Thoracic aorta (tissue), 2 donors: ENCODE results near the gene PAOX. TPM values are rescaled to one million over a fixed set of nuclear protein-coding genes. Genes with fewer than 3 reads are reported as not detected.
"Not testable (repeated sequence)": the region's sequence is repeated elsewhere in the genome, so short reads cannot be mapped to it uniquely, and the experiment has no call there.

Experiments
- ATAC-seq: fragments of 150-250 bp; one replicate; pipeline ENCODE4 v1.8.0; 2017; ENCODE audit warnings: low read depth; ENCODE audit not compliant: insufficient number of reproducible peaks, low FRiP score
- DNase-seq: peaks from one replicate; pipeline ENCODE4 v3.0.0-alpha.2; 2020; ENCODE audit warnings: low spot score
- H3K27ac ChIP-seq, 2 donors: fragments of 200-600 bp; sonication (generic); 1 replicate in 1 of 2; 2 replicates in 1 of 2; pipeline ENCODE4 v1.5.1; 2016; ENCODE audit warnings: mild to moderate bottlenecking in 2 of 2, moderate library complexity in 2 of 2
- H3K27me3 ChIP-seq: fragments of 200-600 bp; sonication (generic); replicated peaks from 2 replicates; pipeline ENCODE4 v1.6.0; 2016; ENCODE audit warnings: mild to moderate bottlenecking; ENCODE audit not compliant: insufficient read depth
- H3K36me3 ChIP-seq: fragments of 200-600 bp; sonication (generic); one replicate; pipeline ENCODE4 v1.5.1; 2016
- H3K4me1 ChIP-seq, 2 donors: fragments of 200-600 bp; sonication (generic); 1 replicate in 1 of 2; 2 replicates in 1 of 2; pipeline versions ENCODE4 v1.5.1 to v1.6.0; 2016; ENCODE audit warnings: low read depth in 2 of 2, mild to moderate bottlenecking in 1 of 2; ENCODE audit not compliant: control insufficient read depth in 1 of 2
- H3K4me3 ChIP-seq: fragments of 200-600 bp; sonication (generic); 2 replicates; pipeline ENCODE4 v1.5.1; 2016; ENCODE audit warnings: mild to moderate bottlenecking
- H3K9me3 ChIP-seq: fragments of 200-600 bp; sonication (generic); 2 replicates; pipeline ENCODE4 v1.5.1; 2016
- total RNA-seq, 2 donors: library from RNA; depleted of rRNA; stranded (reverse); fragments of >200 nt; gene quantifications; one replicate each; pipeline versions ENCODE4 v1.1.0 to v1.2.3, GENCODE V29; 2016
- TF ChIP-seq, protein P1 (sequence below): fragments of 200-600 bp; sonication (generic); IDR thresholded peaks from one replicate; pipeline ENCODE4 v1.5.1; 2019; ENCODE audit warnings: antibody characterized with exemption

Gene PAOX
- total RNA-seq, 2 donors from 2014 or later = 7.0 to 9.1 TPM

DNA sequence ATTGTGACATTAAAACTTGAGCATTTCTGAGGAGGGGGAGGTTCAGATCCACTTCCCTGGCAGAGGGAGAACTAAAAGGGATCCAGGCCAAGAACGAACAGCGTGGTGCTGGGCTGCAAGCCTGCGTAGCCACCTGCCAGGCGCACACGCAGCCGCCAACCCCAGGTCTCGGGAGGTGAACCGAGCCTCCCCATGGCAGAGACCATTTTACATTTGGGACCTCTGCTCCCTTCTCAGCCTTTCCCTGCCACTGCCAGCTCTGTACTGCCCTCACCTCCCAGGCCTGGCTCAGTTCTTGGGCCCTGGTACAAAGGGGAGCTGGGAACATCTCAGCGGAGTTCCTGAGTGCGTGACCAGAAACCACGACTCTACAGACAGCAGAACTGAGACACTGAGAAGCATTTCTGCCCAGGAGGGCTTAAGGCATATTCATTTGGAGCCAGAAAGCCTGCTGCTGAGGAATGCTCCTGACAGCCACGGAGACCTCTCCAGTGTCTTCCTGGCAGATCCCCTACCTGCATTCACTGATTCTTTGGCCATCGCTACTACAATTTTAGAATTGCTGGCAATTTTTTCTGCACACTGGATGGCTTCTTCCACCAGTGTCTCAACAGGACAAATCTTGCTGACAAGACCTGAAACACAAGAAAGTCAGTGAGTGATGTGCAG lies 13.5 kb upstream of the PAOX start:
- Histone ChIP-seq H3K27ac (no peak overlapping the region), H3K4me3 (no peak overlapping the region), H3K36me3 (peaks cover 52% of the 10 kb centered on the region), H3K9me3 (no peaks in the 10 kb centered on the region), H3K27me3 (no peaks in the 10 kb centered on the region), H3K4me1 (no peaks in the 10 kb centered on the region)
- ATAC-seq = no peak
- DNase-seq = no peak
- TF ChIP-seq, protein P1, sequence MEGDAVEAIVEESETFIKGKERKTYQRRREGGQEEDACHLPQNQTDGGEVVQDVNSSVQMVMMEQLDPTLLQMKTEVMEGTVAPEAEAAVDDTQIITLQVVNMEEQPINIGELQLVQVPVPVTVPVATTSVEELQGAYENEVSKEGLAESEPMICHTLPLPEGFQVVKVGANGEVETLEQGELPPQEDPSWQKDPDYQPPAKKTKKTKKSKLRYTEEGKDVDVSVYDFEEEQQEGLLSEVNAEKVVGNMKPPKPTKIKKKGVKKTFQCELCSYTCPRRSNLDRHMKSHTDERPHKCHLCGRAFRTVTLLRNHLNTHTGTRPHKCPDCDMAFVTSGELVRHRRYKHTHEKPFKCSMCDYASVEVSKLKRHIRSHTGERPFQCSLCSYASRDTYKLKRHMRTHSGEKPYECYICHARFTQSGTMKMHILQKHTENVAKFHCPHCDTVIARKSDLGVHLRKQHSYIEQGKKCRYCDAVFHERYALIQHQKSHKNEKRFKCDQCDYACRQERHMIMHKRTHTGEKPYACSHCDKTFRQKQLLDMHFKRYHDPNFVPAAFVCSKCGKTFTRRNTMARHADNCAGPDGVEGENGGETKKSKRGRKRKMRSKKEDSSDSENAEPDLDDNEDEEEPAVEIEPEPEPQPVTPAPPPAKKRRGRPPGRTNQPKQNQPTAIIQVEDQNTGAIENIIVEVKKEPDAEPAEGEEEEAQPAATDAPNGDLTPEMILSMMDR = no peak

DNA sequence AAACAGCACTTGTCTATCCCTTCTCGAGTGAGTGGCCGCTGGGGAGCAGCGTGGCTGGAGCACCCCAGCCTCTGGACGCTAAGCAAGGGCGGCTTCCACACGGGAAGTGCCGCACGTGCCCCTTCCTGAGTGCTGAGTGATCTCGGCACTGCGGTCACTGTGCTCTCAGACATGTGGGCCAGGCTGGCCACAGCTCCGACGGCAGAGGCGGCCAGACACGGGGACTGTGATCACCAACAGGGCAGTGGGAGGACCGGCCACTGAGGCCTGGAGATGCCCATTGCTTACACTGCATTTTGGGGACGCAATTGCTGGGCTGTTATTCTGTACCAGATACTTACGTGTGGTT lies 13.0 kb upstream of the PAOX start:
- Histone ChIP-seq H3K27me3 (no peaks in the 10 kb centered on the region), H3K4me3 (no peak overlapping the region), H3K36me3 (peaks cover 53% of the 10 kb centered on the region), H3K27ac (no peak overlapping the region), H3K4me1 (no peaks in the 10 kb centered on the region), H3K9me3 (no peaks in the 10 kb centered on the region)
- TF ChIP-seq, protein P1 = no peak
- ATAC-seq (no peak), DNase-seq (no peak)

DNA sequence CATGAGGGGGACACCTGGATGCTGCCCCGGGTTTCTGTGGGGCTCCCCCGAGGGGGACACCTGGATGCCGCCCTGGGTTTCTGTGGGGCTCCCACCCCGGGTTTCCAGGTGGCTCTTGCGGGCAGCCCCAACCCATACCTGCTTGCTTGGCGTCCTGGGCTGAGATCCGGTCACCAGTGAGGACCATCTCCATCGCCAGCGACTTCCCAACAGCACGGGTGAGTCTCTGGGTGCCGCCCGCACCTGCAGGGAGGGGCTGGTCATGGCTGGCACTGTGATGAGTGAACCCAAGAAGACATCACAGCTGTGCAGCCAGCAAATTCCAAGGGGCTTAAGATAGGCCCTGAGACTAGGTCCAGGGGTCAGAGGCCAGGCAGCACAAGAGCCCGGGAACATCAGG lies 12.3 kb upstream of the PAOX start:
- Histone ChIP-seq H3K4me3 (no peak overlapping the region), H3K36me3 (peaks cover 53% of the 10 kb centered on the region)
- no peak for ATAC-seq

DNA sequence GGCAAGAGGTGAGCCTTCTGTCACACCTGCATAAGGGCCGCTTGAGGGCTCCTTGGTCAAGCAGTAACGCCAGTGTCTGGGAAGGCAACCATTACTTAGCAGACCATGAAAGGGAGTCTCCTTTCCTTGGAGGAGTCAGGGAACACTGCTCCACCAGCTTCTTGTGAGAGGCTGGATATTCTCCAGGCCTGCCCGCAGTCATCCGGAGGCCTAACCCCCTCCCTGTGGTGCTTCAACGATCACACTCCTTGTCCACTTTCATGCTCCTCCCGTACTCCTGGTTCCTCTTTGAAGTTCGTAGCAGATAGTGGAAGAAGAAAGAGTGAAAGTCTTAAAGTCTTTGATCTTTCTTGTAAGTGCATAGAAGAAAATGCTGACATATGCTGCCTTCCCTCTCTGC lies 11.6 kb upstream of the PAOX start:
- DNase-seq, H3K4me3 ChIP-seq, H3K9me3 ChIP-seq, H3K27me3 ChIP-seq, ATAC-seq, H3K27ac ChIP-seq, H3K4me1 ChIP-seq: not testable (repeated sequence)
- H3K36me3 ChIP-seq = peaks cover 52% of the 10 kb centered on the region

More for the DNA sequence above, 12.3 kb upstream of the PAOX start:
- TF ChIP-seq, protein P1 = no peak
- Histone ChIP-seq H3K4me1 (no peaks in the 10 kb centered on the region), H3K27ac (no peak overlapping the region), H3K27me3 (no peaks in the 10 kb centered on the region), H3K9me3 (no peaks in the 10 kb centered on the region)
- no peak for DNase-seq

DNA sequence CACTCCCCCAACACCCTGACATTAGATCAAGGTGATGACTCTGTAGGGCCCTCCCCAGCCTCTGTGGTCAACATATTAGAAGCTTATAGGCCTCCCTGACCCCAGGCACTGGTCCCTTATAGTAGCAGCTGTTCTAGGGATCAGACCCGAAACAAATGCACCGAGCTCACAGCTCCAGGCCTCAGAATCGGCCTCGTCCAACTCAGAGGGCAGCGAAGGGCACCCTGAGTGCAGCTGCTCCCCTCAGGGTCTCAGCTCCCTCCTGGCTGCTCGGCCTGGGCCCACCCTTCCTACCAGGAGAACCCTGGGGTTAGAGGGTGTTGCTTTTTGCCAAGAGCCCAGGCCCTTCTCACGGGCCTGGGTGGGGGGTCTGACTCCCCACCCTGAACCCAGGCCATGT lies 10.9 kb upstream of the PAOX start:
- ATAC-seq = no peak
- Histone ChIP-seq H3K27me3 (no peaks in the 10 kb centered on the region), H3K4me3 (no peak overlapping the region), H3K27ac (no peak overlapping the region), H3K9me3 (no peaks in the 10 kb centered on the region), H3K4me1 (peaks cover 4 to 7% of the 10 kb centered on the region in 2 donors), H3K36me3 (peaks cover 47% of the 10 kb centered on the region)
- DNase-seq = no peak
- TF ChIP-seq, protein P1 = no peak
